ENCODE data around the gene BRICD5.
A peak's percentile ranks its signal among the peaks of the same experiment; 100 is the strongest.

BRICD5 gene

DNA sequence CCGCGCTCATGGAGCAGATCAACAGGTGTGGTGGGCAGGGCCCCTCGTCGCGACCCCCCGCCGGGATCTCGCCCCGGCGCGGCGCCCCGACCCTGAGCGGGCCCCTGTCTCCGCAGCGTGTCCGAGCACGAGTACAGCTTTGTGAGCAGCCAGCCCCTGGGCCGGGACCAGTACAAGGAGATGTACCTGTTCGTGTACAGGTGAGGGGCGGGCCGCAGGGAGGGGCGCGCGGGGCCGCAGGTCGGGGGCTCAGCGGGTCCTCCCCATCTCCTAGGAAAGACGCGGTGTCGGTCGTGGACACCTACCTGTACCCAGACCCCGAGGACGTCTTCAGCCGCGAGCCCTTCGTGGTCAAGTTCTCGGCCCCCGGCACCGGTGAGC lies 26.4 kb upstream of the BRICD5 start:
- no peak for DNase-seq

DNA sequence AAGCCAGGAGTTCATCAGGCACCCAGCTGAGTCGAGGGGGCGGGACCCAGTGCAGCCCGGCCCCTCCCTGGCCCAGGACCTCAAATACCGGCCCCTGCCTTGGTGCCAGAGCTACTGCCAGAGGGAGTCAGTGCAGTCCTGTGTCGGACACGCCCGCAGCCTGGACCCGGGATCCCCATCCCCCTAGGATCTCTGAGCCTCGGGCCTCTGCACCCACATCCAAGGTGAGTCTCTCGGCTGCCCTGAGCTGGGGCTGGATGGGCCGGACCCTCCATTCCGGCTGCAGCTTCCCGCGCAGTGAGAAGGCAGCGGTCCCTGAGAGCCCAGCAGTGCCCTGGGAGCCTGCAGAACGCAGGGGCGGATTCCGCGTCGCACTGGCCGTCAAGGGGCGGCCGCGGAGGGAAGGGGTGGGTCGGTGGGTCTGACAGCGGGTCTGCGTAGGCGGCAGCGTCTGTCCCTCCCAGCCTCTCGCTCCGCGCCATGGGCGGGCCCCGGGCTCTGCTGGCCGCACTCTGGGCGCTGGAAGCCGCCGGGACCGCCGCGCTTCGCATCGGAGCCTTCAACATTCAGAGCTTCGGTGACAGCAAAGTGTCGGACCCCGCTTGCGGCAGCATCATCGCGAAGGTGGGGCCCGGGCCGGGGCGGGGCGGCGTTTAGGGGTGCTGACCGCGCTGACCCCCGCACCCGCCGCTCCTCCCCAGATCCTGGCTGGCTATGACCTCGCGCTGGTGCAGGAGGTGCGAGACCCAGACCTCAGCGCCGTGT lies 25.9 kb upstream of the BRICD5 start, which contains the start of gene DNASE1L2:
TSS of gene DNASE1L2 (plus strand) at position 108 of the 765 bp plus-strand sequence. CDS start at position 481, 373 bp downstream.
- DNase-seq: no peak

GRCh38 chr16:2235695-2236336 lies 25.2 kb upstream of the BRICD5 start:
- no peak for DNase-seq

GRCh38 chr16:2235234-2235651 lies 24.6 kb upstream of the BRICD5 start:
- DNase-seq: no peak

DNA sequence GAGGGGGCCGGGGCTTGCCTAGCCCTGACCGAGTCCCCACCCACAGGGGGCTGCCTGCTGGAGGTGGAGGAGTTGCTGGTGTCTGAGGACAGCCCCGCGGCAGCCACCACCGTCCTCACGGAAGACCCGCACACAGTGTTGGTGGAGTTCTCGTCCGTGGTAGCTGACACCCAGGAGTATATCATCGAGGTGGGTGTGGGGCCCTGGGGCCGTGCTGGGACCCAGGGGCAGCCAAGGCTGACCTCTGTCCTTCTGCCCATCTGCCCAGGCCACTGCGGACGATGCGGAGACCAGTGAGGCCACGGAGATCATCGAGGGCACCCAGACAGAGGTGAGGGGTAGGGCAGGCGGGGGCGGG lies 24.1 kb upstream of the BRICD5 start:
- DNase-seq: no peak

DNA sequence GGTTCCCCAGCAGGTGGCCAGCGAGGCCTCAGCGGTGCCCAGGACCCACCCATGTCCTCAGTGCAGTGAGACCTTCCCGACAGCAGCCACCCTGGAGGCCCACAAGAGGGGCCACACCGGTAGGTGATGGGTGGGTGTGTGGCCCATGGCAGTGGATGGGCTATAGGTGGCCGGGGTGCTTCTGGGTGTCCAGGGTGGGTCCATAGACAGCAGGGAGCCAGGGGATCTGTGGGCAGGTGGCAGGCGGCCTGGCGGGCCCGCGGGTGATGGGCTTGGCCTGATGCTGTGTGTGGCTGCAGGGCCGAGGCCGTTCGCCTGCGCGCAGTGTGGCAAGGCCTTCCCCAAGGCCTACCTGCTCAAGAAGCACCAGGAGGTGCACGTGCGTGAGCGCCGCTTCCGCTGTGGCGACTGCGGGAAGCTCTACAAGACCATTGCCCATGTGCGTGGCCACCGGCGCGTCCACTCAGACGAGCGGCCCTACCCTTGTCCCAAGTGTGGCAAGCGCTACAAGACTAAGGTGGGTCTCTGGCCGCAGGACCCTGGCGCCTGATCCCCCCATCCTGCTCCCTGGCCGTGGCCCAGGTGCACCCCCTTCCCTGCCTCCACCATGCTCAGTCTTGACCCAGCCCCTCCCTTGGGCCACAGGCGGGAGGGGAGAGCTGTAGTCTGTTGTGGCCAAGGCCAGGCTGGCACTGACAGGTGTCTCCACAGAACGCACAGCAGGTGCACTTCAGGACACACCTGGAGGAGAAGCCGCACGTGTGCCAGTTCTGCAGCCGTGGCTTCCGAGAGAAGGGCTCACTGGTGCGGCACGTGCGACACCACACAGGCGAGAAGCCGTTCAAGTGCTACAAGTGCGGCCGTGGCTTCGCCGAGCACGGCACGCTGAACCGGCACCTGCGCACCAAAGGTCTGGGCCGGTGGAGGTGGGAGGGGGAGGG lies 23.5 kb upstream of the BRICD5 start:
- no peak for DNase-seq

GRCh38 chr16:2233046-2233775 lies 22.5 kb upstream of the BRICD5 start:
- no peak for DNase-seq

DNA sequence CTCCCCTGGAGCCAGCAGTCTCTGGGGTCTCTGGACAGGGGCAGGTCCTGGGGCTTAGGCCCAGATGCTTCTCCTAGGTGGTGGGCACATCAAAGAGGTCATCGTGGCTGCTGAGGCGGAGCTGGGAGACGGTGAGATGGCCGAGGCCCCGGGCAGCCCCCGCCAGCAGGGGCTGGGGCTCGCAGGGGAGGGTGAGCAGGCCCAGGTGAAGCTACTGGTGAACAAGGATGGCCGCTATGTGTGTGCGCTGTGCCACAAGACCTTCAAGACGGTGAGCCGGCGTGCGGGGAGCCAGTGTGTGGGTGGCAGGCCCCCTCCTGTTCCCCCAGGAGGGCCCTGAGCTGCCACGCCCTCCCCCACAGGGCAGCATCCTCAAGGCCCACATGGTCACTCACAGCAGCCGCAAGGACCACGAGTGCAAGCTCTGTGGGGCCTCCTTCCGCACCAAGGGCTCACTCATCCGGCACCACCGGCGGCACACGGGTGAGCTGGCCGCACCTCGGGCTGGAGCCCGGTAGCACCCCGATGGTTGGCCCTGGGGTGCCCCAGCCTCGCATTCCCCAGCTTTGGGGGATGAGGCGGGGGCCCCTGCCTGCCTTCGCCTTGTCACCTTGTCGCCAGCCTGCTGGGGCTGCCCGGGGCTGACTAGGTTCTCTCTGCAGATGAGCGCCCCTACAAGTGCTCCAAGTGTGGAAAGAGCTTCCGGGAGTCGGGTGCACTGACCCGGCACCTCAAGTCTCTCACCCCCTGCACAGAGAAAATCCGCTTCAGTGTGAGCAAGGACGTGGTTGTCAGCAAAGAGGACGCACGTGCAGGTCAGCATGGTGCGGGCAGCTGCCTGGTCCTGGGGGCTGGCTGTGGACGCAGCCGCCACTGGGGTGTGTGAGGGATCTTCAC lies 21.7 kb upstream of the BRICD5 start:
- DNase-seq: no peak

GRCh38 chr16:2231016-2231931 lies 20.6 kb upstream of the BRICD5 start:
- no peak for DNase-seq

DNA sequence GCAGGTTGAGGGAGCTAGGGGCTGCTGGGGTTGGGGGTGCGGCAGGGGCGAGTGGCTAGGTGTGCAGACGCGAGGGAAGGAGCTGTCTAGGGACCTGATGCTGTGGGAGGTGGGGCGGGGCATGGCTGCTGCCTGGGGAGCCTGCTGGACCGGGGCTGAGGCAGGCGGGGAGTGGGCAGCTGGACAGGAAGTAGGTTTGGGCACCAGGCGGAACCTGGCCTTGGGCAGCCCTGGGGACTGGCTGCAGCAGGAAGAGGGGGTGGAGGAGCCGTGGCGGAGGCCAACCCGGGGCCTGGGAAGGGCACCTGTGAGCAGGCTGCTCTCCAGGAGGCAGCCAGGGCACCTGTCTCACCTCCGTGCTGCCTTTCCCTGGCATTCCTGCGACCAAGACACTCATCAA lies 19.7 kb upstream of the BRICD5 start:
- no peak for DNase-seq

GRCh38 chr16:2229632-2230250 lies 19.1 kb upstream of the BRICD5 start:
- no peak for DNase-seq

GRCh38 chr16:2229091-2229490 lies 18.4 kb upstream of the BRICD5 start:
- no peak for DNase-seq

DNA sequence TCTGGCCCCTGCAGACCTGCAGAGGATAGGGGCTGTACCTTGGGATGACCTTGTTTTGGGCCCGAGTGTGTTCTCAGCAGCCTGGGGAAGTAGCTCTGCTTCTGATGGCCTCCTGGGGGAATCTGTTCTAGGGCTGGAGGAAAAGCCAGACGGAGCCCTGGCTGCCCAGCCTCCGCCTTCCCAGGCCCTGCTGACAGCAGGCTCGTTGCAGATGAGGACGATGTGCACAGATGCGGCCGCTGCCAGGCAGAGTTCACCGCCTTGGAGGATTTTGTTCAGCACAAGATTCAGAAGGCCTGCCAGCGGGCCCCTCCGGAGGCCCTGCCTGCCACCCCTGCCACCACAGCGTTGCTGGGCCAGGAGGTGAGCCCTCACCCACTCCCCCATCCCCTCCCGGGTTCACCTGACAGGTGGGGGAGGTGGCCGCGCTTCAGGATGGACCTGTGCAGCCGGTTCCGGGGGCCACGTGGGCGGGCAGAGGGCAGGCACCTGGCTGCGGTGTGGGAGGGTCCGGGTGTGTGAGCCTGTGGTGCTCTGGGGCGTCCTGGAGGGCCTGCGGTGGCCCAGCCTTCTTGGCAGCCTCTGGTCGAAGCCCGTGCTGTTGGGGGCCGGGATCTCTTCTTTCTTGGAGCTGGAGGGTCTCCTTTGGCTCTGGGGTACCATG lies 17.6 kb upstream of the BRICD5 start:
- no peak for DNase-seq

DNA sequence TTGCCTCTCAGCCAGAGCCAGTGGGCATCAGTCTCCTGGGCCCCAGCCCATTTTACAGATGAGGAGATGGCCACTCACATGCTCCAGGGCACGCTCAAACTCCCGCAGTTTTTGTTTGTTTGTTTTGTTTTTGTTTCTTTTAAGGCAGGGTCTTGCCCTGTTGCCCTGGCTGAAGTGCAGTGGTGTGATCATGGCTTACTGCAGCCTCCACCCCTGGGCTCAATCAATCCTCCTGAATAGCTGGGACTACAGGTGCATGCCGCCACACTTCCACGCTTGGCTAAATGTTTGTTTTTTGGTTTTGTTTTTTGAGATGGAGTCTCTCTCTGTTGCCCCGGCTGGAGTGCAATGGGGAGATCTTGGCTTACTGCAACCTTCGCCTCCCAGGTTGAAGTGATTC lies 16.3 kb upstream of the BRICD5 start:
- DNase-seq: no peak

- DNase-seq: no peak
These were observed 15.7 kb upstream of the BRICD5 start for GRCh38 chr16:2226245-2226793.

DNA sequence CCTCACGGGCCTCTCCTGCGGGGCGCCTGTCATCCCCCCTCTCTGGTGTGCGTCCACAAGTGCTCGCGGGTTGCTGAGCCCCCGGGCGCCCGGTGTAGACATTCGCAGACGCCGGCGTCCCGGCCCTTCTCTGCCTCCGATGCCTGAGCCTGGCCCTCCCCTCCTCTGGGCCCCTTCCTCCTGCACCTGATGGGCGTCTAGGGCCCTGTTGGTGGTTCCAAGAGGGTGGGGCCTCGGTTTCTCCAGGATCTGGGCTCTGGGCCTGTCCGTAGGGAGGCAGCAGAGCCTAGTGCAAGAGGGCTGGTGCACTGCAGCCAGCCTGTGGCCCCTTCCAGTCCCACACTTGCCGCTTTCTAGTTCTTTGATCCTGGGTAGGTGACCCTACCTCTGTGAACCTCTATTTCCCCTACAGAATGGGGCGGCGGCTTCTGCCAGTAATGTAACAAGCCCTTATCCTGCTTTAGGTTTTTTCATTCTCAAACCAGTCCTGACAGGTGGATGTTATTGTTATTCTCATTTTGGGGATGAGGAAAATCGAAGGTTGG lies 13.4 kb upstream of the BRICD5 start:
- no peak for DNase-seq

- DNase-seq: peak; percentile 100
These were observed 12.7 kb upstream of the BRICD5 start, which contains the start of gene E4F1 for GRCh38 chr16:2223221-2223941. Gene E4F1 (plus strand): TSS chr16:2223591. CDS start chr16:2223614, 23 bp downstream.

DNA sequence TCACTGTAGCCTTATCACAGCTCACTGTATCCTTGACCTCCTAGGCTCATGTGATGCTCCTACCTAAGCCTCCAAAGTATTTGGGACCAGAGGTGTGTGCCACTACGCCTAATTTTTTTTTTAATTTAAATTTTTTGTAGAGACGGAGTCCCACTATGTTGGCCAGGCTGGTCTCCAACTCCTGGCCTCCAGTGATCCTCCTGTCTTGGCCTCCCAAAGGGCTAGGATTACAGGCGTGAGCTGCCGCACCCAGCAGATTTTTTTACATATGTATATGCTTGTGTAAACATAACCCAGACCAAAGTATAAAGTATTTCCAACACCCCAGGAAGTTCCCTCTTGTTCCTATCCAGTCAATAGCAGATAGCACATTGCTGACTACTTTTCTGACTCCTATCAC lies 5.7 kb upstream of the BRICD5 start:
- no peak for DNase-seq
